Fibroblast of the aortic adventitia (primary cell): ENCODE data around the gene ALDH16A1. TPM values are rescaled to one million over a fixed set of nuclear protein-coding genes. Genes with fewer than 3 reads are reported as not detected.
A peak's percentile ranks its signal among the peaks of the same experiment; 100 is the strongest.

Source experiments
- DNase-seq: peaks from one replicate; pipeline ENCODE4 v3.0.0-alpha.2; 2010; ENCODE audit warnings: low read depth
- H3K4me3 ChIP-seq: 2 replicates; pipeline ENCODE4 v1.5.1; 2011; ENCODE audit warnings: low read depth, mild to moderate bottlenecking, control low read depth, low read length, moderate library complexity
- total RNA-seq: library from RNA; depleted of rRNA; stranded (reverse); fragments of >200 nt; gene quantifications from 2 replicates; pipeline ENCODE4 v1.2.3, GENCODE V29; 2012; ENCODE audit warnings: low replicate concordance
- TF ChIP-seq, protein P1 (sequence below): IDR thresholded peaks from 2 replicates; pipeline ENCODE4 v1.5.1; 2011; ENCODE audit warnings: mild to moderate bottlenecking, low read length, control low read depth, inconsistent platforms; ENCODE audit not compliant: insufficient read depth

ALDH16A1 gene
- total RNA-seq, 1 donor: 25.0 TPM

DNA sequence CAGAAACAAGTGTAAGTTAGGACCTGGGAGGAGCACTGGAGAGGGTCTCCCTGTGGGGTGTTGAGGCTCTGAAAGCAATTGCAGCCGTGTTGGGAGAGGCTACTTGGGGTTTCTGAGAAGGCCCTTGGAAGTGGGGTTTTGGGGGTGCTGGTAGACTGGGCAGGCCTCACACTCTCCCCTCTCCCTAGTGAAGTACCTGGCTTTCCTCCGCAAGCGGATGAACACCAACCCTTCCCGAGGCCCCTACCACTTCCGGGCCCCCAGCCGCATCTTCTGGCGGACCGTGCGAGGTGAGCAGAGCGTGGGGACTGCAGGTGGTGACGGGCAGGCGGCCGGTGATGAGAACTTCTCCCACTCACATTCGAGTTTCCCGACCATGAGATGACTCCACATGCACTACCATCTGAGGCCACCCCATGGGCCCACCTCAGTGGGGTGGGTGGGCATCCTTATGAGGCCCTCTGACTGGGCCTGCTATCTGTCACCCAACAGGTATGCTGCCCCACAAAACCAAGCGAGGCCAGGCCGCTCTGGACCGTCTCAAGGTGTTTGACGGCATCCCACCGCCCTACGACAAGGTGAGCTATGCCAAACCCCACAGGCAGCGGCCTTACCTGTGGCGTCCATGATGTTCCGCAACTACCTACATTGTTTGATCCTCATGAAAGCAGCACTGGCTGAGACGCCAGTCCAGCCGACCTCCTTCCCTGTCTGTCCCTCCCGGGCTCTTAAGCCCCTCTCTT is 37.4 kb downstream of the ALDH16A1 start:
- TF ChIP-seq, protein P1, sequence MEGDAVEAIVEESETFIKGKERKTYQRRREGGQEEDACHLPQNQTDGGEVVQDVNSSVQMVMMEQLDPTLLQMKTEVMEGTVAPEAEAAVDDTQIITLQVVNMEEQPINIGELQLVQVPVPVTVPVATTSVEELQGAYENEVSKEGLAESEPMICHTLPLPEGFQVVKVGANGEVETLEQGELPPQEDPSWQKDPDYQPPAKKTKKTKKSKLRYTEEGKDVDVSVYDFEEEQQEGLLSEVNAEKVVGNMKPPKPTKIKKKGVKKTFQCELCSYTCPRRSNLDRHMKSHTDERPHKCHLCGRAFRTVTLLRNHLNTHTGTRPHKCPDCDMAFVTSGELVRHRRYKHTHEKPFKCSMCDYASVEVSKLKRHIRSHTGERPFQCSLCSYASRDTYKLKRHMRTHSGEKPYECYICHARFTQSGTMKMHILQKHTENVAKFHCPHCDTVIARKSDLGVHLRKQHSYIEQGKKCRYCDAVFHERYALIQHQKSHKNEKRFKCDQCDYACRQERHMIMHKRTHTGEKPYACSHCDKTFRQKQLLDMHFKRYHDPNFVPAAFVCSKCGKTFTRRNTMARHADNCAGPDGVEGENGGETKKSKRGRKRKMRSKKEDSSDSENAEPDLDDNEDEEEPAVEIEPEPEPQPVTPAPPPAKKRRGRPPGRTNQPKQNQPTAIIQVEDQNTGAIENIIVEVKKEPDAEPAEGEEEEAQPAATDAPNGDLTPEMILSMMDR: no peak
- H3K4me3 ChIP-seq: peak overlapping the region; percentile 97
- DNase-seq: no peak

DNA sequence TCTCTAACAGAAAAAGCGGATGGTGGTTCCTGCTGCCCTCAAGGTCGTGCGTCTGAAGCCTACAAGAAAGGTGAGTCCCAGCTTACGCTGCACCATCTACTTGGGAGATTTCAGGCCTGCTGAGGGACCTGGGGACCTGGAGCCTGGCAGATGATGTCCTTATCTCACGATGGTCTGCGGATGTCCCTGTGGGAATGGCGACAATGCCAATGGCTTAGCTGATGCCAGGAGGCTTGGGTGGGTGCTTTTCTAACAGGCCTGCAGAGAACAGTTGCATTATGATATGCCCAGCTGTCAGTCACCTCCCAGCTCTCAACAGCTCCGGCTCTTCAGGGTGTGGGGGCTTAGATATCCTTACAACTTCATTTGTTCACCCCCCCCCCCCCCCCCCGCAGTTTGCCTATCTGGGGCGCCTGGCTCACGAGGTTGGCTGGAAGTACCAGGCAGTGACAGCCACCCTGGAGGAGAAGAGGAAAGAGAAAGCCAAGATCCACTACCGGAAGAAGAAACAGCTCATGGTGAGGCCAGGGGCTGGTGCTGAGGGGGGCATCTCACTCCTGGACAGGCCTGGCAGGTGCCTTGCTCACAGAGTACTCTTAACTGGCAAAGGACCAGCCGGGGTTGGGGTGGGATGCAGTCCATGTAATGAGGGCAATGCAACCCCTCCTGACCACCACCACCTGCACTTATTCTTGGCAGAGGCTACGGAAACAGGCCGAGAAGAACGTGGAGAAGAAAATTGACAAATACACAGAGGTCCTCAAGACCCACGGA is 38.2 kb downstream of the ALDH16A1 start:
- TF ChIP-seq, protein P1: no peak
- H3K4me3 ChIP-seq: no peak overlapping the region
- DNase-seq: no peak

DNA sequence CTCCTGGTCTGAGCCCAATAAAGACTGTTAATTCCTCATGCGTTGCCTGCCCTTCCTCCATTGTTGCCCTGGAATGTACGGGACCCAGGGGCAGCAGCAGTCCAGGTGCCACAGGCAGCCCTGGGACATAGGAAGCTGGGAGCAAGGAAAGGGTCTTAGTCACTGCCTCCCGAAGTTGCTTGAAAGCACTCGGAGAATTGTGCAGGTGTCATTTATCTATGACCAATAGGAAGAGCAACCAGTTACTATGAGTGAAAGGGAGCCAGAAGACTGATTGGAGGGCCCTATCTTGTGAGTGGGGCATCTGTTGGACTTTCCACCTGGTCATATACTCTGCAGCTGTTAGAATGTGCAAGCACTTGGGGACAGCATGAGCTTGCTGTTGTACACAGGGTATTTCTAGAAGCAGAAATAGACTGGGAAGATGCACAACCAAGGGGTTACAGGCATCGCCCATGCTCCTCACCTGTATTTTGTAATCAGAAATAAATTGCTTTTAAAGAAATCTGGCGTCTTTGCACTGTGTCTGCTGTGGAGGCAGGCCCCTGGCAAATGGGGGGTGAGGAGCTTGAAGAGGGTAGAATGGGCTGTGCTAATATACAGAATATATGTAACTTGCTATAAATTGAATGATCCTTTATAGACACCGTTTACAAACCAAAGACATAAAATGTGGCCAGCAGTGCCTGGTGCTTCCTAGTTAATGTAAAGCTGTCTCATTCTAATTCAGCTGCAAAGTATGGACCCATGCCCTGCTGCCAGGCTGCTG is 39.0 kb downstream of the ALDH16A1 start:
- TF ChIP-seq, protein P1: no peak
- no peak for DNase-seq
- H3K4me3 ChIP-seq: no peak overlapping the region

DNA sequence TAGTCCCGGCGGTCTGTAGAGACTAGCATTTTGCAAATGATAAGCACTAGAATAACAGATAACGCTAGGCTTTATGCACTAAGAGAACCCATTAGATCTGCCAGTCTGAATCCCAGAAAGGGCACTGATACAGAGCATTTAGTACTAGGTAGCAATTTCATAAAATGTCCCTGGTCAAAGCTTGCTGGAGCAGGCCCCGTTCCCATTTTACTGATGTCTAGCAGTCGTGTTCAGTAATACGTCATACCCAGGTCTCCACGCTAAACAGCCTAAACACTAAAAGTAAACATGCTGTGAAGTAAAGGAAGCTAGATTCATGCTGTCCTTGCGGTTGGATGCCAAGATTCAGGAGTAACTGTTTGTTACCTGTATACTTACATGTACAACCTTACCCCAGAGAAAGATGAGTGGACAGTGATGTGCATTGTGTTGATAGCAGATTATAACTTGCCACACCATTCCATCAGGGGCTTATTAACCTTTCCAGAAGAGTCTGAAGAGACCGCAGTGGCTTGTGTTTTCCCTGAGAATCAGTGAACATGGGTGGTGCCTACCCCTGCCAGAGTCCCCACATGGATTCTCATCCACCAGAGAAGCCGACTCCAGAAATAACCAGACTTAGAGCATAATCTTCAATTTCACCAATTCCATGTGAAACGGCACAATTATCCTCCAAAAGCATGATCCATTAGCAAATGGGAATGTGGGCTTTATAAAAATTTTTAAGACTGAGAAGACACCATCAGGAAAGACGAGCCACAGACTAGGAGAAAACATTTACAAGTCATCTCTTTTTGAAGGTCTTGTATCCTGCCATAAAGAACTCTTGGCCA is 39.8 kb downstream of the ALDH16A1 start:
- peak; percentile 42 for DNase-seq
- TF ChIP-seq, protein P1: no peak
- no peak overlapping the region for H3K4me3 ChIP-seq

DNA sequence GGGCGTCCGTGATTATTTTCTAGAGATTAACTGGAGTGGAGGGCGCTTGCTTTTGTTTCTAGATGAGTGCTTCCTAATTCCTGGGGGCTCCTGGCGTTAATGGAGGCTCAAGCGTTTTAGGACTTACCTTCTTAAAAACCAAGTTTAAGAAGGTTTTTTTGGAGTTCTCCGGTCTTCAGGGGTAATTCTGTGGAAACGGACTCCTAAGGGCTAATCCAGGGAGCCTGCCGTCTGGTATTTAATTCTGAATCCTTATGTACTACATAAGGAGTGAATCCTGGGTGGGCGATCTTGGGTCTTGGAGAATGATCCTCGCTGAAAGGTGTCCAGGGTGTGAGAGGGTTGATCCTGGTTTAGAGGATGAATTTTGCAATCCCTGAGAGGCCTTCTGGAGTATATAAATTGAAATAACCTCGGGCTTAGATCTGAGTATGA is 43.6 kb downstream of the ALDH16A1 start:
- TF ChIP-seq, protein P1: no peak
- H3K4me3 ChIP-seq: peak overlapping the region; percentile 96
- no peak for DNase-seq
